NCI-H1930 (cell line): ENCODE measurements around the gene ZNF628.
"Not testable (repeated sequence)": the region's sequence is repeated elsewhere in the genome, so short reads cannot be mapped to it uniquely, and the experiment has no call there.

Source experiments
- DNase-seq, 2 experiments: peaks; one replicate each; lab custom pipeline; 2025; lab: John Stamatoyannopoulos, UW

ZNF628 gene

DNA sequence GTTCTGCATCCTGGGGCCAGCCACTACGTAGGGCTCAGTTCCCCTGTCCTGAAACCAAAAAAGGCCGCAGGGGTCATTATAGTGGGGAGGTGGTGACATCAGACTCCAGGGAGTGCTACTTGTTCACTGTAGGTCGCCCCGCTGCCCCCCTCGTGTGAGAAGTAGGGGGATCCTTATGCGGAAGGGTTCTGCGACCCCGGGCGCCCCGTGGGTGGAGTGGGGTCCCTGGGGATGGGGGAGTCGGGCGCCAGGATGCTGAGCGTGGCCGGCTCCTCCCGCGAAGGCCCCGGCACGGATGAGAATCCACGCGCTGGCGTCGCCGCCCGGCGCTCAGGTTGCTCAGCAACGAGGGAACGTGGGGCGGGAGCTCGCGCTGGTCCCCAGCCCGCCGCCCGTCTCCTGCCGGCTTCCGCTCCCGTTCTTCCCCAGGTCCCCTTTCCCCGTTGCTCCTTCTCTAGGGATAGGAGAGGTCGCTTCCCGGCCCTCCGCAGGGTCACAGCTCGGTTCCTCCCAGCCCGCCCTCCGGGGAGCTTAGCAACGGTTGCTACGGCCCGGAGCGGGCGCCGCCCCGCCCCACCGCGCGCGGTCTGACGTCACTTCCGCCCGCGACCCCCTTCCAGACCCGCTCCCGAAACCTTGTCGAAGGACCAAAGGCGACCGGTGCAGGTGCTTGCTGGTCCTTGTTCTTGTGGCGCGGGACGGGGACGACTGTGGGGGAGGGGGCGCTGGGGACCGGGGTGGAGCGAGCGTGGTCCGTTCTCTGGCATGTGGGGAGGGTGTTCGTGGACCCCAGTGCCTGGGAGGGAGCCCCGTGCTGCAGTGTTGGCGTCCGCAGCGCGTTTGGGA lies 8.4 kb downstream of the ZNF628 start, which contains the start of gene NAT14:
Gene NAT14 (plus strand): TSS at position 596 of the 846 bp plus-strand sequence. CDS start 521 bp downstream, outside the sequence.
- DNase-seq = peak; percentile 70 to 74

DNA sequence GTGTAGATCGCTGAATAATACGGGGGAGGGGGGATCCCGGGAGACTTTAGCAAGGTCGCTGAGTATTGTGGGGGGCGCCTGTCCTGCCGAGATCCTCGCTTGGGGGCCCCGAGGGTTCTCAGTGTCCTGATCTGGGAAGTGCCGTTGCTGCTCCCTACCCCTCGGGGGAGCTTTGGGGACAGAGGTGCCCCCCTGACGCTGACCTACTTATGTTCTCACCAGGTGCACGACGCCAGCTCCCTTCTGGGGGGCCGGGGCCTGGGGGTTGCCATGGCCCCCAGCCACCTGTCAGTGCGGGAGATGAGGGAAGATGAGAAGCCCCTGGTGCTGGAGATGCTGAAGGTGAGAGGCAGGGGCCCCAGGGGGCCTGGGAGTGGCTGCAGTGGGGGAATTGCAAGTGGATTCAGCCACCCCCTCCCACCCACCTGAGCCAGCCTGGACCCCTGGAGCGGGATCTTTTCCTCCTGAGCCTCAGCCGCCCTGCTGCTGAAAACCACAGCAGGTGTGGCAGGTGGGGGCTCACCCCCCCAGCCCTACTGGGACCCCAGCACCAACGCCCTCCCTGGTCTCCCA lies 9.1 kb downstream of the ZNF628 start:
- no peak for DNase-seq

DNA sequence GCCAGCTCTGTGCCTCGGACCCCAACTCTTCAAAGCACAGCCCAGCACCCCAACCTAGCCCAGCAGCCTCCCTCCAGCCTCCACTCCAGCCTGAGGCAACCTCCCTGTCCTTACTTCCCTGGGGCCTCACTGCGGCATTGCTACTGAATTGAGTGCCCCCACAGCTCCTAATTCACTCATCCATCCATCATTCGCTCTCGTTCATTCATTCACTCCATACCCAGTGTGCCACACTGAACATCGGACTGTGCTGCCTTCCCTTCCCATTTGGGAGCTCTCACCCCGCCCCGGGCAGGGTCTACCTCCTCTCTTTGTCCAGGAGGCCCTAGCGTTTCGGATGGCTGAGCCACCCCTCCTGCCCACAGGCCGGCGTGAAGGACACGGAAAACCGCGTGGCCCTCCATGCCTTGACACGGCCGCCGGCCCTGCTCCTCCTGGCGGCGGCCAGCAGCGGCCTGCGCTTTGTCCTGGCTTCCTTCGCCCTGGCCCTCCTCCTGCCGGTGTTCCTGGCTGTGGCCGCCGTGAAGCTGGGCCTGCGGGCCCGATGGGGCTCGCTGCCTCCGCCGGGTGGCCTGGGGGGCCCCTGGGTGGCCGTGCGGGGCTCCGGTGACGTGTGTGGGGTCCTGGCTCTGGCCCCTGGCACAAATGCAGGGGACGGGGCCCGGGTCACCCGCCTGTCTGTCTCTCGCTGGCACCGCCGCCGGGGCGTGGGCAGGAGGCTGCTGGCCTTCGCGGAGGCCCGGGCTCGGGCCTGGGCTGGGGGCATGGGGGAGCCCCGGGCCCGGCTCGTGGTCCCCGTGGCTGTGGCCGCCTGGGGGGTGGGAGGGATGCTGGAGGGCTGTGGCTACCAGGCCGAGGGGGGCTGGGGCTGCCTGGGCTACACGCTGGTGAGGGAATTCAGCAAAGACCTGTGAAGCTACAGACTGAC lies 9.9 kb downstream of the ZNF628 start:
- no peak for DNase-seq

DNA sequence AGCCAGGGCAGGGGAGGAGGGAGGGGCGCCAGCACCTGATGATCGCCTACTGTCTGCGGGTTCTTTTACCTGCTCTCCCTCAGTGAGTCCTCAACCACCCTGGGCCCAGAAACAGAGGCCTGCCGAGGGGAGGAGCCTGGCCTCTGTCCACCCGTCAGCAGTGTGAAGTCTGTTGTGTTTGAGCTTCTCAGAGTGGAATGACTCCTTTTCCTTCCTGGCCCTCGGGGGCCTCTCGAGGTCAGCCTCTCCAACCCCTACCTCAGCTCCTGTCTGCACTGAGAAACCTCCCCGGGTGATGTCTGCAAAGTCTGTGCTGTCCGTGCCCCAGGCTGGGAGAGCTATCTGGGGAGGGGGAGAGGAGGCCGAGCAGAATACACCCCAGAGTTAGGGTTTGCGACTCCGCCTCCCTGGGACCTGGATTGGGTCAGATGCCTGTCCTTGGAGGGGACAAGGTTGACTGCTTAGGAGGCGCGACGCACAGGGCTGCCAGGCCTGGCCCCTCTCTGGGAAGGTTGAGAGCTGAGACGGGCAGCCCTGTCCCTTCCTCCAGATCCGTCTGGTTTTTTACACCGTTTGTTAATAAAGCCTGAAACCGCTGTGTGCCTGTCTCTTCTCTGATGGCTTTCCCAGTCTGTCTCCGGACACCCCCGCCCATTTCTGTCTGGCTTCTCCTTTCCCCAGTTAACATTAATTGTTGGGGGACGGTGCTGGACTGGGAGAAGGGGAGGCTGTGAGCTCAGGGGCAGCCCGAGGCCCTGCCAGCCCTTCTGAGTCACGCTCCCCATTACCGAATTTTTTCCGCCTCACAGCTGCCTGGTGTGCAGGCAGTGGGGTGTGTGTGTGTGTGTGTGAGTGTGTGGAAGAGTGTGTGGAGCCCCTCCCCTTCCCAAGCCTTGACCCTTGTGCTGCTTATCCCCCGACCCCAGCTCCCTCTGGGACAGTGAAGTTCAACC lies 10.8 kb downstream of the ZNF628 start:
- no peak for DNase-seq

DNA sequence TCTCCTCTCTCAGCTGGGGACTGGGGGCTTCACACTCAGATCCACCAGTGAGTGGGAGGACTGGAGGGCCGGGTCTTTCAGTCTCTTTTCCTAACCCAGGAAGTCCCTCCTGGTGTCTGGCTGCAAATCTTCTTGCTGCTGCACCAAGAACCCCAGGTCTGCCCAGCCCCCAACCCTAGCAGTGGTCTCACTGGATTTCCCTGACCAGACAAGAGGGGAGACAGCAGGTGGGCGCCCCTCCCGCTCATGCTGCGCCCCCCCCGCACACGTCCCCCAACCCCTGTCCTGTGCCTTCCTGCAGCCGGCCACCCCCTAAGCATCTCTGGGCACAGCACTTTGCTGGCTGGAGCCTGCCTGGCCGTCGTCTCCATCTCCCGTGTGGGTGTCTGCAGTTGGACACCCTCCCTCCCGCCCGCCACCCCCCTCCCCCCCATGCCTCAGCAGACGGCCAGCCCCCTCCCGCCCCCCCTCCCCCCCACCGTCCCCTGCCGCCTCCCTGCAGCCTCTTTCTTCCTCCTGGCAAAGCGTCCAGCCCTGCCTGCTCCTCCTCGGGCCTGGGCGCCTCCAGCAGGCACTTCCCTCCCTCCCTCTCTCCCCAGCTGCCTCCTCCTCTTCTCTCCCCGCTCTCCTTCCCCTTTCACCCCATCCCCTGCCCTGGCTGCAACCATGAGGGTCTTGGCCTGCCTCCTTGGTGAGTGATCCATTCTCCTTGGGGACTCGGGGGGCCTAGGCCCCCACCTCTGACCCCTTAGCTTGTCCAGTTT lies 11.7 kb downstream of the ZNF628 start, which contains the start of gene SSC5D:
Gene SSC5D (plus strand): TSS at position 513 of the 764 bp plus-strand sequence. CDS start 154 bp downstream, at position 667.
- DNase-seq = no peak

DNA sequence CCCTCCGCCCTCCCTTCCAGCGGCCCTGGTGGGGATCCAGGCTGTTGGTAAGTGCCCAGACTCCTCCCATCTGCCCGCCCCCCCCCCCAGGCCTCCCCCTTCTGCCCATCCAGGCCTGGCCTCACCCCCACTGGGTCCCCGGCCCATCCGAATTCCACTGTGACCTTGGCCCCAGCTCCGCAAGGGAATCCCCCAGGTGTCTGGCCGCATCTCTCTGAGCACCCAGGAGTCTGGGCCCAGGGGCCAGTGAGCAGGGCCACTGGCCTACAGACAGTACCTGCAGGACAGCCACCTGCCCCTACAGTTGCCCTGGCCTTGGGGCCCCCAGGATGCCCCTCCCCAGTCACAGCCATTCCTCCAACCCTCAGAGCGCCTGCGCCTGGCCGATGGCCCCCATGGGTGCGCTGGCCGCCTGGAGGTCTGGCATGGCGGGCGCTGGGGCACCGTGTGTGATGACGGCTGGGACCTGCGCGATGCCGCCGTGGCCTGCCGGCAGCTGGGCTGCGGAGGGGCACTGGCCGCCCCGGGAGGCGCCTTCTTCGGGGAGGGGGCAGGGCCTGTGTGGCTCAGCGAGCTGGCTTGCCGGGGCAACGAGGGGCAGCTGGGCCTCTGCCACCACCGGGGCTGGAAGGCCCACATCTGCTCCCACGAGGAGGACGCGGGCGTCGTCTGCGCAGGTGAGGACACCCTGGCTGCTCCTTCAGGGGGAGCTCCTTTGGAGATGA lies 12.7 kb downstream of the ZNF628 start:
- no peak for DNase-seq

DNA sequence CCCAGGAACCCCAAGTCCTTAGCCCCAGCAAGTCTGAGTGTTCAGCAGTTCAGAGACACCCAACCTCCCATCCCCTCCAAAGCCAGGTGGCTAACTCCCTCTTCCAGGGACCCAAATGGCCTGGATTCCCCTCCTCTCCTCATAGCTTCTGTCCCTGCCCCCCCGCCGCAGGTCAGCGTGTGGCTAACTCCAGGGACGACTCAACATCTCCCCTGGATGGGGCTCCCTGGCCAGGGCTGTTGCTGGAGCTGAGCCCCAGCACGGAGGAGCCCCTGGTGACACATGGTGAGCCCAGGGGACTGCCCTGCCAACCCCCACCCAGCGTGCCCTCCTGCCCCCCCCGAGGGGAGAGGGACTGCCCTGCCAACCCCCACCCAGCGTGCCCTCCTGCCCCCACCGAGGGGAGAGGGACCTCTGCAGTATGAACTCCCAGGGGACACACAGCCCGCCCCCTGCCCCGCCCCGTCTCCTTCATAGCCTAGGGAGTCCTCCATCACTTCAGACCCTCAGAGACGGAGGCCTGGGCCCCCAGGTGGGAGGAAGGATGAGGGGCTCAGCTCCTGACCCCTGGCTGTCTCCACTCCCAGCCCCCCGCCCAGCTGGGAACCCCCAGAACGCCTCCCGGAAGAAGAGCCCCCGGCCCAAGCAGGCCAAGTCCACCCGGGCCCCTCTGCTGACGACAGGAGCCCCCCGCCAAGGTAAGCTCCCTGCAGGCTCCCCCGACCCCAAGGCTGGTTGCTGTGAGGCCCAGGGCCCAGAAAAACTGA lies 13.5 kb downstream of the ZNF628 start:
- DNase-seq = no peak

DNA sequence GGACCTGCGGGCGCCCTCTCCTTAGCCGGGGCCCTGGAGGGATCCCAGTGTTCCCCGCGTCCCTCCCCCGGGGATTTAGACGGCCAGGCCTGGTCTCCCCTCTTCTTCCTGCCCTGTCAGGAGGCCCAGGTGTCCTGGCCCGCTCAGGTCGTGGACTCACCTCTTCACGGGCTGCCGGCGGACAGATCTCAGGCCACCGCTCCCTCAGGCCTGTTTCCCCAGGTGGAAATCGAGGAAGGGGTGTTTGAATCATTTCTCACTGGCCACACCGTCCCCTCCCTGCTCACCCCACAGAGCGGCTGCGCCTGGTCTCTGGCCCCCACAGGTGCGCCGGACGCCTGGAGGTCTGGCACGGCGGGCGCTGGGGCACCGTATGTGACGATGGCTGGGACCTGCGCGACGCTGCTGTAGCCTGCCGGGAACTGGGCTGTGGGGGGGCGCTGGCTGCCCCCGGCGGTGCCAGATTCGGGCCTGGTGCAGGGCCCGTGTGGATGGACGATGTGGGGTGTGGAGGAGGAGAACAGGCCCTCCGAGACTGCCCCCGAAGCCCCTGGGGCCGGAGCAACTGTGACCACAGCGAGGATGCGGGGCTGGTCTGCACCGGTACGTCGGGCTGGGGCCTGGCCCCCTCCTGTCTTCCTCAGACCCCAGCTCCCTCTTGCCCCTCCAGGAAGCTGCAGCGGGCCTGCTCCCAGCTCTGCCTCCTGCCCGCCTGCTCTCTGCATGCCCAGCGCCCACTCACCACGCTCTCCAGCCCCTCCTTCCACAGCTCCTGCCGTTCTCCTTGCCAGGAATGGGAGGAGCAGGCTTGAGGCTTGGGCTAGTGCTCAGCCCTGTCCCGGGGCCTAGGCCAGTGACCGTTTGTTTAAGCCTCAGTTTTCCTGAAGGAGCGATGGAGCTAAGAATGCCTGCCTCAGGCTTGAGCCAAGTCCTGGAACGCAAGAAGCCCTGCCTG lies 14.3 kb downstream of the ZNF628 start:
- no peak for DNase-seq

DNA sequence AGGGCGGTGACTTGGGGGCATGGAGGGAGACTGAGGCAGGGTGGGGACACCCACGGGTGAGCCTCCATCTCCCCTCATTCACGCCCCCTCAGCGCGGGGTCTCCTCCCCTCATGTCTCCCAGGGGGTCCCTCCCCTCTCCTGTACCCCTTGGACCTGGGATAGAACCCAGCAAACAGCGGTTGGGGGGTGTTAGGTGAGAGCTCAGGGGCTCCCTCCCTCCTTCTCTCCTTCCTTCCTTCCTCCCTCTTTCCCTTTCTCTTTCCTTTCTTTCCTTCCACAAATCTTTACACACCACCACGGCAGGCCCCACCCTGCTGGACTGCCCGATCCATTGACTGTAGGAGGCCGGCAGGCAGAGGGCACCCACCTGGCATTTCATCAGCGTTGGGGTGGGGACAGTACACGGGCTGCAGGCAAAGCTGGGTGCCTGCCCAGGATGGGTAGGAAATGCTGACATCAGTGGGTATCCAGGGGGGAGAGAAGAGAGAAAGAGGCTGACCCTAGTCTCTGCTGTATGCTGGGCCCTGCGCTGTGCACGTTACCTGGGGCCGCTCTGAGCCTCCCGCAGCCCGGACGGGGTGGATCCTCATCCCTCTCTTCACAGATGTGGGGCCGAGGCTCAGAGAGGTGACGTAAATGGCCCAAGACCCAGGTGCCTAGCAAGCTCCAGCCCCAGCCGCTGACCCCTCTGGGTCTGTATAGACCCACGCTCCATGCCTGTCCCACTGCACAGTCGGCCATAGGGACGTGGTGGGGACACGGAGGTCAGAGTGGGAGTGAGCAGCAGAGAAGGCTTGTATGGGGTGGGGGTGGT lies 15.3 kb downstream of the ZNF628 start:
- no peak for DNase-seq

DNA sequence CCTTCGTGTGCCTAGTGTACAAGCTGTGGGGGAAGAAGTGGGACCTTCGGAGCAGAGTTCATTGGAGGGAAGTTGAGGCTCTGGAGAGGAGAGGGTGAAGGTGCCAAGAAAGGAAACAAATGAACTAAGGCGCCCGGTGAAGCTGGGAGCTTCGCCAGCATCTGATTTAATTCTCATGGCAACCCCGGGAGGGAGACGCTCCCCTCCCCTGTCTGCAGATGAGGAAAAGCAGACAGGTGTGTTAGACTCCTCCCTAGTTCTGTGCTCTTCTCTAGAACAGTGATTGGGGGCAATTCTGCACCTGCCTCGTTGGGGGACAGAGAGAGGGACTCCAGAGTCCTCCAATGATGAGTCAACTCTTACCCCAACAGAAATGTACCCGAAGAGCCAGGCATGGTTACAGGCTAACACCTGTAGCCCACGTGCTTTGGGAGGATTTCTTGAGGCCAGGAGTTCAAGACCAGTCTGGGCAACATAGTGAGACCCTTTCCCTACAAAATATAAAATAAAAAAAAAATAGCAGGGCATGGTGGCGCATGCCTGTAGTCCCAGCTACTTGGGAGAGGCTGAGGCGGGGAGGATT lies 16.0 kb downstream of the ZNF628 start:
- no peak for DNase-seq

DNA sequence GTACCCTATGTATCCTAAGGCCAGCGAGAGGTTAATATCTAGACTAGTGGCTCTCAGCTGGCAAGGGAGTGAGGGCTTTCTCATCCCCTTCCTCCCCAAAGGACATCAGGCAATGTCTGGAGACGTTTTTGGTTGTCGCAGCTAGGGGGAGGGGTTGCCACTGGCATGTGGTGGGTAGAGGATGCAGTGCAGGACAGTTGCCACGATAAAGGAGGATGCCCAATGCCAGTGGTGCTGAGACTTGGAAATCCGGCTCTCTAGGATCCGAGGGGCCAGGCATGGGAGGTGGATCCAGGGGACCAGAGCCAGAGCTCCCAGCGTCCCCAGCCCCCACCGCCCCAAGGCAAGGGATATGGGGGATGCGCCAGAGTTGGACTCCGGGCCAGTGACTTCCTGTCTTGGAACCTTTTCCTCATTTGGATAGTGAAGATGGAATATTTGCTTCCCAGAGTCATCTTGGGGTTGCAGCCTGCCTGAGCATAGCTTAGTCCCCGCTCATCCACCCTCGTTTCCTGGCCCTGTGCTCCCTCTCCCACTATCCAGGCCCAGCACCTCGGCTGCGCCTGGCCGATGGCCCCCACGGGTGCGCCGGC lies 16.7 kb downstream of the ZNF628 start:
- DNase-seq = no peak

DNA sequence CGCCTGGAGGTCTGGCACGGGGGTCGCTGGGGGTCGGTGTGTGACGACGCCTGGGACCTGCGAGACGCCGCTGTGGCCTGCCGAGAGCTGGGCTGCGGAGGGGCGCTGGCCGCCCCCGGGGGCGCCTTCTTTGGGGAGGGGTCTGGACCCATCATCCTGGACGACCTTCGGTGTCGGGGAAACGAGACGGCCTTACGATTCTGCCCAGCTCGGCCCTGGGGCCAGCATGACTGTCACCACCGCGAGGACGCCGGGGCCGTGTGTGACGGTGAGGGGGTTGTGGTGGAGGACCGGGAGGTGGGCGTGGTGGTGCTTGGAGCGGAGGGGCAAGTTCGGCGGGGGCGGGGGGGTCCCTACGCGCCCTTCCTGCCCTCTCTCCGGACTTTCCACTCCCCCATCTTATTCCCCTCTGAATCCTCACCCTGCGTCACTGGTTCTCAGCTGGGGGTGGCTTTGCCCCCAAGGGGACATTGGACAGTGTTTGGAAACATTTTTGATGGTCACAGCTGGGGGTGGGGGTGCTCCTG lies 17.3 kb downstream of the ZNF628 start:
- DNase-seq = no peak

DNA sequence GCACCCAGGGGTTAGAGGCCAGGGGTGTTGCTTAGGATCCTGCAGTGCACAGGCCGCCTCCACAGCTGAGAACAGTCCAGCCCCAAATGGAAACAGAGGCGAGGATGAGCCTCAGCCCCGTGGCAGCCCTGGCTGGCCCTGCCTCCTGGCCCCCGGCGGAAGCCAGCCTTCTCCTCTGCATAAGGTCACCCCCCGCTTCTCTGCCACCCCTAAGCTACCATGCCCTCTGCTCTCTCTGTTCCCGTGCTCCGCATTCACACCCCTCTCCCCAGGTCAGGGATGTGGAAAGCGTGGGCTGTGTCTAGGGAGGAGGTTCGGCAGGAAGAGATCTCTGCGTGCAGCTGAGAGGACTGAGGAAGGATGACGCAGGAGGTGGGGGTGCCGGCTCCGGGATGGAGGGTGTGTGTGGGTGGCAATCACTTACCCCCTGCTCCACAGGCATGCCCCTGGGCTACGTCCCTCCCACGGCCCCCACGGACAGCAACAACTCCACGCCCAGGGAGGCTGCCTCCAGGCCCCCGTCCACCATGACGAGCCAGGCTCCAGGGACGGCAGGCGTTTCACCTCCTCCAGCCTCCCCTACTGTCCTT lies 17.9 kb downstream of the ZNF628 start:
- no peak for DNase-seq

DNA sequence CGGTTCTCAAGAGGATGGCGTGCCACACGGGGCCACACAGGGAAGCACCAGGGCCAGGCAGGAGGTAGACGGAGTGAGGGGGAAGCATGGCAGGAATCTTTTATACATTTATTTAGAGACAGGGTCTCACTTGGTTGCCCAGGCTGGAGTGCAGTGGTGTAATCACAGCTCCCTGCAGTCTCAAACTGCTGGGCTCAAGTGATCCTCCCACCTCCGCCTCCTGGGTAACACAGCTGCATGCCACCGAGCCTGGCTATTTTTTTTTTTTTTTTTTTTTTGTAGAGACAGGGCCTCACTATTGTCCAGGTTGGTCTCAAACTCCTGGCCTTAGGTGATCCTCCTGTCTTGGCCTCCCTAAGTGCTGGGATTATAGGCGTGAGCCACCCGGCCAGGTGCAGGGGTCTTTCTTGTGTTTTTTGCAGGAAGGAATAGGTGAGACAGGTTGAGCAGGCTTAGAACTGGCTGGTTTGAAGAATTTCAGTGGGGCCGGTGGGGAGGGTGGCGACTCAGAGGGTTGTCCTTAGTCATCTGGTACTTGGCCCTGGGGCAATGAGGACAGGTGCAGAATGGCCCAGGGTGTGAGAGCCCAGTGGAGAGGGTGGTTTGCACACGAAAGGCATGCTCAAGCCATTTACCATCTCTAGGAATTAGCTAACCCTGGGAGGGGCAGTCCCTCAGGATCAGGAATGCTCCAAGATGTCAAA lies 19.4 kb downstream of the ZNF628 start:
- DNase-seq = no peak

DNA sequence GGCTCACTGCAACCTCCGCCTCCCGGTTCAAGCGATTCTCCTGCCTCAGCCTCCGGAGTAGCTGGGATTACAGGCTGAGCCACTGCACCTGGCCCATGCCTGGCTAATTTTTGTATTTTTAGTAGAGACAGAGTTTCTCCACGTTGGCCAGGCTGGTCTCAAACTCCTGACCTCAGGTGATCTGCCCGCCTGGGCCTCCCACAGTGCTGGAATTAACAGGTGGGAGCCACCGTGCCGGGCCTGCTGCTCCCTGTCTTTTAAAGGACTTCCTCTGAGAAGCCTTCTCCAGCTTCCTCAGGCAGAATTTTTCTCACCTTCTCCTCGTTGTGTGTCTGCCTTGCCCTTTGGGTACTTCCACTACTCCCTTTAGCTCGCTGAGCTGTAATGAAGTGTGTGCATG lies 20.4 kb downstream of the ZNF628 start:
- DNase-seq = not testable (repeated sequence)
